Measurements from ENCODE around the gene GLB1L.

GRCh38 chr2:219272995-219273394 lies 27.8 kb upstream of the GLB1L start:
- no peak for TF ChIP-seq ZFP30 (CRISPR knock-in tag; IDR thresholded peaks at IDR 0.05)
- TF ChIP-seq CSDC2 (CRISPR knock-in tag; IDR thresholded peaks at IDR 0.05): no peak
- no peak for TF ChIP-seq BACH2 (CRISPR knock-in tag; IDR thresholded peaks at IDR 0.05; ENCODE audit: borderline replicate concordance)
- no peak for TF ChIP-seq PATZ1 (CRISPR knock-in tag; IDR thresholded peaks at IDR 0.05; ENCODE audit: borderline replicate concordance)
- TF ChIP-seq ZFP3 (CRISPR knock-in tag; IDR thresholded peaks at IDR 0.05): no peak
- no peak for TF ChIP-seq SNAI2 (CRISPR knock-in tag; IDR thresholded peaks at IDR 0.05)
- no peak for TF ChIP-seq CSRNP3 (CRISPR knock-in tag; IDR thresholded peaks at IDR 0.05)

All from SK-N-SH treated with all-trans-retinoic acid at 6 μM for 48 hours (cell line).